Measurements from ENCODE around the gene HAUS7. TPM values are rescaled to one million over a fixed set of nuclear protein-coding genes. Genes with fewer than 3 reads are reported as not detected.

The HAUS7 gene
- polyA plus RNA-seq, 2 of the 4 experiments (the other 2 are of a cell fraction): 39.1 to 53.6 TPM

GRCh38 chrX:153450114-153450948, 20.0 kb downstream of the HAUS7 start:
- Histone ChIP-seq H3K27ac (no peak overlapping the region), H3K4me3 (no peak overlapping the region), H3K4me2 (no peak overlapping the region), H3K9me3 (no peaks in the 10 kb centered on the region), H3K4me1 (no peaks in the 10 kb centered on the region)
- ChIA-PET POLR2A (no interaction called here), CTCF (interaction anchor here (1.2 kb wide), 1 partner anchor 19 kb away, joined by 3 read pairs; no protein-coding TSS in a partner anchor)
- no peak for ATAC-seq
- FAIRE-seq: no peak
- DNase-seq (ENCODE audit: low read depth in 1 of 2, low spot score in 1 of 2): no peak
- TF ChIP-seq CBX8 (IDR thresholded peaks at IDR 0.05) (no peak), ATOH8 (CRISPR knock-in tag; IDR thresholded peaks at IDR 0.05; ENCODE audit: low read depth) (no peak), MYC (IDR thresholded peaks at IDR 0.05; ENCODE audit: borderline replicate concordance, low read length) (no peak), PBX3 (IDR thresholded peaks at IDR 0.05) (no peak), PHF8 (IDR thresholded peaks at IDR 0.05; ENCODE audit: borderline replicate concordance, low read depth) (no peak), RFX5 (IDR thresholded peaks at IDR 0.05) (no peak), TFCP2L1 (CRISPR knock-in tag; IDR thresholded peaks at IDR 0.05) (no peak), RARB (CRISPR knock-in tag; IDR thresholded peaks at IDR 0.05) (no peak), HOXB5 (CRISPR knock-in tag; IDR thresholded peaks at IDR 0.05) (no peak), EHMT2 (IDR thresholded peaks at IDR 0.05; ENCODE audit: low read depth) (no peak), FOSB (CRISPR knock-in tag; IDR thresholded peaks at IDR 0.05) (no peak), HOXB13 (CRISPR knock-in tag; IDR thresholded peaks at IDR 0.05; ENCODE audit: low read depth) (no peak), HOXA7 (CRISPR knock-in tag; IDR thresholded peaks at IDR 0.05) (no peak), POLR2A (IDR thresholded peaks at IDR 0.05; ENCODE audit: low read length) (no peak), REST (IDR thresholded peaks at IDR 0.05) (no peak), GATA3 (IDR thresholded peaks at IDR 0.05; ENCODE audit: borderline replicate concordance) (no peak), RNF2 (IDR thresholded peaks at IDR 0.05; ENCODE audit: borderline replicate concordance, low read depth) (no peak), NR3C1 (IDR thresholded peaks at IDR 0.05) (no peak), TP53 (CRISPR knock-in tag; IDR thresholded peaks at IDR 0.05) (no peak)
- 100% methylated on average over 9 of the region's 26 CpGs for WGBS (ENCODE audit: missing lambda C conversion rate)

- H3K27ac ChIP-seq: no peak overlapping the region
- CTCF ChIA-PET: interaction anchor here (1.2 kb wide), 1 partner anchor 20 kb away, joined by 3 read pairs; no protein-coding TSS in a partner anchor
- FAIRE-seq: no peak
Measured at GRCh38 chrX:153449368-153450113, 20.8 kb downstream of the HAUS7 start.

More at GRCh38 chrX:153449368-153450113, 20.8 kb downstream of the HAUS7 start:
- DNase-seq (ENCODE audit: low read depth in 1 of 2, low spot score in 1 of 2): no peak
- ATAC-seq: no peak
- Histone ChIP-seq H3K4me3 (no peak overlapping the region), H3K4me1 (no peaks in the 10 kb centered on the region), H3K4me2 (no peak overlapping the region), H3K9me3 (no peaks in the 10 kb centered on the region)
- POLR2A ChIA-PET: no interaction called here
- WGBS (ENCODE audit: missing lambda C conversion rate): 87% methylated on average over 13 of the region's 15 CpGs
- TF ChIP-seq HMGXB4 (CRISPR knock-in tag; IDR thresholded peaks at IDR 0.05; ENCODE audit: borderline replicate concordance) (no peak), HEYL (CRISPR knock-in tag; IDR thresholded peaks at IDR 0.05) (no peak), ZSCAN20 (CRISPR knock-in tag; IDR thresholded peaks at IDR 0.05) (no peak)

Data from A549 (cell line).